ENCODE measurements around the gene CORO7. TPM values are rescaled to one million over a fixed set of nuclear protein-coding genes. Genes with fewer than 3 reads are reported as not detected.

Gene CORO7
- total RNA-seq, 4 donors from 2014 or later = 17.9 to 53.7 (median 29.7) TPM

GRCh38 chr16:4407543-4408322, 8.7 kb downstream of the CORO7 start:
- Histone ChIP-seq H3K4me3 (replicated peaks in 1 of 3) (no peak overlapping the region), H3K27me3 (no peaks in the 10 kb centered on the region), H3K9me3 (no peaks in the 10 kb centered on the region), H3K36me3 (peaks cover 22 to 29% of the 10 kb centered on the region in 2 donors), H3K27ac (no peak overlapping the region), H3K4me1 (no peaks in the 10 kb centered on the region)
- intact Hi-C loops (cut with DNase I) = no loop called here
- WGBS, 2 donors = 87 to 91% methylated on average over 9 to 12 of the region's 22 CpGs
- TF ChIP-seq CTCF (IDR thresholded peaks at IDR 0.05) (no peak), POLR2A (IDR thresholded peaks at IDR 0.05) (no peak)
- DNase-seq = no peak

GRCh38 chr16:4404967-4405696, 11.3 kb downstream of the CORO7 start:
- H3K27me3 ChIP-seq = no peaks in the 10 kb centered on the region
- intact Hi-C loops (cut with DNase I) = loop anchor here (5.0 kb wide), 1 partner anchor 113 kb away; no protein-coding TSS in a partner anchor
- H3K4me3 ChIP-seq (replicated peaks in 1 of 3) = no peak overlapping the region
- H3K27ac ChIP-seq = no peak overlapping the region
- TF ChIP-seq POLR2A (IDR thresholded peaks at IDR 0.05) = no peak
- no peak for TF ChIP-seq CTCF (IDR thresholded peaks at IDR 0.05)
- peaks cover 0 to 6% of the 10 kb centered on the region in 2 donors for H3K4me1 ChIP-seq
- DNase-seq = no peak
- no peaks in the 10 kb centered on the region for H3K9me3 ChIP-seq
- peaks cover 17 to 25% of the 10 kb centered on the region in 2 donors for H3K36me3 ChIP-seq
- 85 to 89% methylated on average over 12 to 17 of the region's 24 CpGs for WGBS, 2 donors

- TF ChIP-seq POLR2A (IDR thresholded peaks at IDR 0.05) = no peak
- TF ChIP-seq CTCF (IDR thresholded peaks at IDR 0.05) = peak in 4 of 6 experiments; percentile 16 to 40 (median 31)
- intact Hi-C loops (cut with DNase I) = loop anchor here (5.0 kb wide), 1 partner anchor 112 kb away; no protein-coding TSS in a partner anchor
- WGBS, 2 donors = 82 to 88% methylated on average over 20 of the region's 20 CpGs
- Histone ChIP-seq H3K27ac (no peak overlapping the region), H3K36me3 (peaks cover 17 to 25% of the 10 kb centered on the region in 2 donors), H3K4me1 (peaks cover 0 to 6% of the 10 kb centered on the region in 2 donors), H3K27me3 (no peaks in the 10 kb centered on the region), H3K9me3 (no peaks in the 10 kb centered on the region), H3K4me3 (replicated peaks in 1 of 3) (no peak overlapping the region)
- DNase-seq = peak in 1 of 2 donors; percentile 34
Observed at GRCh38 chr16:4404247-4404966, 12.0 kb downstream of the CORO7 start.

- whole genome bisulfite sequencing, 2 donors = 93 to 94% methylated on average over 12 to 18 of the region's 24 CpGs
- no peak overlapping the region for H3K4me3 ChIP-seq (replicated peaks in 1 of 3)
- H3K9me3 ChIP-seq = no peaks in the 10 kb centered on the region
- peaks cover 17 to 25% of the 10 kb centered on the region in 2 donors for H3K36me3 ChIP-seq
- peaks cover 0 to 6% of the 10 kb centered on the region in 2 donors for H3K4me1 ChIP-seq
- no peak for TF ChIP-seq CTCF (IDR thresholded peaks at IDR 0.05)
- TF ChIP-seq POLR2A (IDR thresholded peaks at IDR 0.05) = no peak
- H3K27ac ChIP-seq = no peak overlapping the region
- H3K27me3 ChIP-seq = no peaks in the 10 kb centered on the region
- intact Hi-C loops (cut with DNase I) = loop anchor here (2.0 to 5.0 kb wide), 2 partner anchors 43 to 111 kb away; no protein-coding TSS in a partner anchor
- no peak for DNase-seq
Observed at GRCh38 chr16:4403133-4403949, 13.1 kb downstream of the CORO7 start.
